ENCODE data around the gene MARK3. TPM values are rescaled to one million over a fixed set of nuclear protein-coding genes. Genes with fewer than 3 reads are reported as not detected.

The MARK3 gene
- total and polyA plus RNA-seq, 2 of the 4 experiments (the other 2 are of a cell fraction) = 78.5 to 80.5 TPM

DNA sequence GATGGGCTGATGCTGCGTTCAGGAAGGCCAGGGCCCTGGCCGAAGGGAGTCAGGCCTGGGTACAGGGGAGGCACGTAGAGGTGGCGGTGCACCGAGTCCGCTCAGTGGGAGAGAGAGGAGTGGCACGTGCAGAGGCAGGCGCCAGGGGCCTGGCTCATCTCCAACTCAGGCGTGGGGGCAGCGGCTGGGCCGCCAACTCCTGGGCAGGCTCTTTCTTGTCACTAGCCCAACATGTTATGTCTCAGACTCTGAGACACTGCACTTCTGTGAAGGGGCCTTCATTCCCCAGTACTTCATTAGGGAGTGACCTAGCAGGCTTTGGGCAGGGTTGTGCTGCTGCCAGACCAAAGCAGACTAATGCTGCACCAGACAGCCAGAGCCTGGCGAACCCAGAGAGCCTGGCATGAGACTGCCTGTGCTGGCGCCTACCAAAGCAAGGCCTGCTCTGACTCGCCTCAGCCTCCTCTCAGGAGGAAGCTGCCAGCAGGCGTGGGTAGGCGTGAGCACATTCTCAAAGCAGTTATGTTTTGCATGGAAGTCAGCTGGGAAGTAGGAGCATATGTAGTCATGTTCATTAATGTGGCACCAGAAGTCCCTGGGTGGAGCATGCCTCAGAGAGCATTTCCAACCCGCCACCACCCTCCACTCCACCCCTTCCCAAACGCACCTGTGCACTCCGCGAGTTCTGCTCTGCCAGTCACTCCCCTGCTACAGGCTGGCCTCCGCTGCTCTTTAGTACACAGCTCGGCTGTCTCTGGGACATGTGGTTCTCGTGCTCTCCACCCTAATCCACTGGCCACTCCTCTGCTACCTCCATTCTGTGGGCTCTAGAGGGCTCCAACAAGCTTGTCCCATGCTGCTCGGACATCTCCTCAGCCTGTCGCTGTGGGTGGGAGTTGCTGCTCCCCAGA, 127.7 kb downstream of the MARK3 start:
- in situ Hi-C loops (cut with MboI; ENCODE audit: low sequenced_read_pairs) (no loop called here), intact Hi-C loops (cut with micrococcal nuclease) (no loop called here), dilution Hi-C loops (cut with HindIII; ENCODE audit: low sequenced_read_pairs, unreplicated experiment) (no loop called here)
- H4K20me1 ChIP-seq (ENCODE audit: insufficient read depth, low read length) = peaks cover 13% of the 10 kb centered on the region
- no peak overlapping the region for H3K4me2 ChIP-seq (ENCODE audit: low read depth, low read length)
- TF ChIP-seq CEBPB (IDR thresholded peaks at IDR 0.05; ENCODE audit: low read depth, low read length) = no peak
- no peak for TF ChIP-seq ELK1 (IDR thresholded peaks at IDR 0.05; ENCODE audit: borderline replicate concordance, low read depth, low read length)
- TF ChIP-seq MAFK (IDR thresholded peaks at IDR 0.05; ENCODE audit: low read depth, low read length) = no peak
- TF ChIP-seq MXI1 (IDR thresholded peaks at IDR 0.05; ENCODE audit: borderline replicate concordance, low read depth, low read length) = peak; percentile 49; the same call in 1 of the 2 replicates
- TF ChIP-seq BHLHE40 (IDR thresholded peaks at IDR 0.05; ENCODE audit: low read depth, low read length) = peak; percentile 92
- no peak overlapping the region for H3K56ac ChIP-seq (ENCODE audit: extremely low read depth, insufficient read depth, low read length)
- H3K79me1 ChIP-seq (ENCODE audit: low read depth in 1 of 2, low read length in 2 of 2) = peaks cover 0 to 18% of the 10 kb centered on the region in 2 experiments; a peak in 2 of 4 replicates
- H3K36me3 ChIP-seq (ENCODE audit: control insufficient read depth, insufficient read depth, low read length) = peaks cover 27% of the 10 kb centered on the region
- peak overlapping the region; percentile 7; the same call in 1 of the 2 replicates for H3K4ac ChIP-seq (ENCODE audit: low read depth, low read length)
- no peak overlapping the region for H3K23ac ChIP-seq (ENCODE audit: low read depth, low read length)
- H2BK5ac ChIP-seq (ENCODE audit: low read depth, low read length, poor library complexity, severe bottlenecking) = peak overlapping the region; percentile 7
- WGBS, 2 experiments (ENCODE audit: extremely low coverage in 2 of 2, insufficient read length in 1 of 2) = 62% methylated on average over 5 of the region's 25 CpGs; no CpG with 5 or more reads in 1 of the 2 experiments
- H3K27me3 ChIP-seq (ENCODE audit: control insufficient read depth, insufficient read depth, low read length) = no peaks in the 10 kb centered on the region
- peak overlapping the region; percentile 46 for H2AFZ ChIP-seq (replicated peaks; ENCODE audit: low read length, poor library complexity)
- no peaks in the 10 kb centered on the region for H3K9me1 ChIP-seq (ENCODE audit: insufficient read depth, low read length)
- no peak overlapping the region for H3K9ac ChIP-seq (ENCODE audit: low read depth, low read length)
- peak; percentile 80 for DNase-seq
- no peak overlapping the region for H3K14ac ChIP-seq (replicated peaks; ENCODE audit: low read depth, low read length)
- CTCF ChIA-PET = no interaction called here
- H3K4me1 ChIP-seq (ENCODE audit: control insufficient read depth, insufficient read depth, low read length) = peaks cover 7% of the 10 kb centered on the region
- peak overlapping the region; percentile 60 for H2AK9ac ChIP-seq (replicated peaks; ENCODE audit: low read depth, low read length, poor library complexity)
- peak overlapping the region; percentile 8 for H3K27ac ChIP-seq (ENCODE audit: insufficient read depth, low read length)
- no peak overlapping the region for H4K8ac ChIP-seq (ENCODE audit: low read depth in 2 of 2, low read length in 2 of 2)
- H3K18ac ChIP-seq (ENCODE audit: low read depth, low read length) = no peak overlapping the region
- no peak overlapping the region for H4K5ac ChIP-seq (ENCODE audit: low read depth, low read length)
- H2BK120ac ChIP-seq (ENCODE audit: low read depth, low read length) = no peak overlapping the region
- POLR2A ChIA-PET (ENCODE audit: unreplicated experiment) = no interaction called here
- H2BK20ac ChIP-seq (ENCODE audit: low read depth, low read length) = no peak overlapping the region
- peak overlapping the region; percentile 21; the same call in 1 of the 2 replicates for H4K91ac ChIP-seq (ENCODE audit: insufficient read depth, low read depth, low read length)
- no peak overlapping the region for H3K4me3 ChIP-seq (ENCODE audit: insufficient read depth, low read depth, low read length)
- no TSS peak for BruUV-seq (replicated peaks)
- no peaks in the 10 kb centered on the region for H3K9me3 ChIP-seq (ENCODE audit: control insufficient read depth, insufficient read depth, low read length)
- no peak overlapping the region; the same call in 1 of the 2 replicates for H2AK5ac ChIP-seq (ENCODE audit: low read depth, low read length)
- ATAC-seq (ENCODE audit: low read depth) = peak; percentile 67
- no peak overlapping the region for H2BK15ac ChIP-seq (ENCODE audit: low read depth, low read length)

Data from IMR-90 (cell line).